Fibroblast of skin of abdomen (primary cell): ENCODE data around the gene FTH1.

Experiments used
- DNase-seq: peaks from one replicate; pipeline ENCODE4 v3.0.0-alpha.2; 2013

The FTH1 gene

DNA sequence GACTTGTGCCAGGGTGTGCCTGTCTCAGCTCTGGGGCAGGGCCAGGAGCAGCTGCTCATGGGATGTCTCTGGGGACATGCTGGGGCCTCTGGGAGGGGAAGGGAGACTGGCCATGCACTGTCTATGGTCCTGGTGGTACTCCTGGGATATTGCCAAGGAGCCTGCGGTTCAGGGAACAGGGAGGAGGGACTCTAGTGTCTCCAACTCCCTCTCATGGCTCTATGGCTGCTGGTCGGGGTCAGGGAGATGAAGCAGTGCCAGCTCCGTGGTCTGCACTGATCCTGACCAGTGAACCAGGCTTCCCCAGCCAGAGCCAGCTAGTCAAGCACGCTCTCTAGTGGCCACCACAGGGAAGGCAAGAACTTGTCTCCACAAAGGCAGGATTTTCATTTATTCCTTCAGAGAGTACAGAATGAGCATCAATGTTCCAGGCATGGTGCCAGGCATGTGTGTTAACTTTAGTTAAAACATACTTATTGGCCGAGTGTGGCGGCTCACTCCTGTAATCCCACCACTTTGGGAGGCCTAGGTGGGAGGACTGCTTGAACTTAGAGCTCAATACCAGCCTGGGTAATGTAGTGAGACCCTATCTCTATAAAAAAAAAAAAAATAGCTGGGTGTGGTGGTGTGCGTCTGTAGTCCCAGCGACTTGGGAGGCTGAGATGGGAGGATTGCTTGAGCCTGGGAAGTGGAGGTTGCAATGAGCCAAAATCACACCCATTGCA, 19.8 kb downstream of the FTH1 start:
- peak; percentile 90 for DNase-seq

DNA sequence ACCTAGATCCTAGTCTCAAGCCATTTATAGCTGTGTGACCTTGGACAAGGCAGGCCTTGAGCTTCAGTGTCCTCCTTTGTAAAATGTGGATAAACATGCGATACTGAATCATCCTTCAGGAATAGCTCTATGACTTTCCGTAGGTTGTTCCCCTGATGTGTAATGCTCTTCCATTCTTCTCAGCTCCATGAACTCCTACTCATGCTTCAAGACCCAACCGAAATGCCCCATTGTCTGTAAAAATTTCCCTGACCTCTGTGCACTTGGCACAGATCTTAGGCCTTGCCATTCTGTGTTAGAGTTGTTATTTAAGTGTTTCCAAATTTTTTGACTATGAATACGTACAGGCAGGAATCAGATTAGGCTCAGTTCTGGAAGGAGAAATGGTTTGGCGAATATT, 20.5 kb downstream of the FTH1 start:
- DNase-seq = no peak

DNA sequence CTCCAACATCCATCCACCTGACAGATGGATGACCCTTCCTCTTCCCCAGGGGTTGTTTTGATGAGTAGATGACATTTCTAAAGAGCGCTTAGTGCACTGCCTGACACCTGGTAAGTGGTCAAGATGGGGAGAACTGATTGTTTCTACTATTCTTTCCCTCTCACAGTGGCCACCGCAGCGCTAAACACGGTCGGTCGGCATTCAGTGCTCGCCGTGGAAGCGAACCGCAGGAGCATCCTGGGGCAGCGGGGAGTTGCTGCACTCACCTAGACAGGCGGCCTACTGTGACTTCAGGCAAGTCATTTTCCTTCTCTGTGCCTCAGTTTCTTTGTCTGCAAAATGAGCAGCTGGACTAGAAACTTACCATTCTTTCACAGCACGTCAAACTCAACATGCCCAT, 22.2 kb downstream of the FTH1 start:
- no peak for DNase-seq

DNA sequence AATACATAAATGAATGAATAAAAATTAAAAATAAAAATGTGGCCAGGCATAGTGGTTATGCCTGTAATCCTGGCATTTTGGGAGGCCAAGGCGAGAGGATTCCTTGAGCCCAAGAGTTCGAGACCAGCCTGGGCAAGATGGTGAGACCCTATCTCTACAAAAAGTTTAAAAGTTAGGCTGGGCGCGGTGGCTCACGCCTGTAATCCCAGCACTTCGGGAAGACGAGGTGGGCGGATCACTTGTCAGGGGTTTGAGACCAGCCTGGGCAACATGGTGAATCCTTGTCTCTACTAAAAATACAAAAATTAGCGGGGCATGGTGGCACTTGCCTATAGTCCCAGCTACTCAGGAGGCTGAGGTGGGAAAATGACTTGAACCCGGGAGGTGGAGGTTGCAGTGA, 27.0 kb downstream of the FTH1 start:
- DNase-seq = no peak

DNA sequence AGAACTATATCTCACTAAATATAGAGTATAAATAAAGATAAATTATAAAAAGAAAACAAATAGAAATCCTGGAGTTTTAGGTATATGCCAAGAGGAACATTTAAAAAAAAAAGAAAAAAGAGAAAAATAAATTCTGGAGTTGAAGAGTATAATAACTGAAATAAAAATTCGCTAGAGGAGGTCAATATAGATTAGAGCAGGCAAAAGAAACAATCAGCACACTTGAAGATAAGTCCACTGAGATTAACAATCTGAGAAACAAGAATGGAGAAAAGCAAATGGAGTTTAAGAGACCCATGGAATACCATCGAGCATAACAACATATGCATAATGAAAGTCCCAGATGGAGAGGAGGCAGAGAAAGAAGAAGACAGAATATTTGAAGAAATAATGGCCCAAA, 31.6 kb downstream of the FTH1 start:
- DNase-seq = no peak

DNA sequence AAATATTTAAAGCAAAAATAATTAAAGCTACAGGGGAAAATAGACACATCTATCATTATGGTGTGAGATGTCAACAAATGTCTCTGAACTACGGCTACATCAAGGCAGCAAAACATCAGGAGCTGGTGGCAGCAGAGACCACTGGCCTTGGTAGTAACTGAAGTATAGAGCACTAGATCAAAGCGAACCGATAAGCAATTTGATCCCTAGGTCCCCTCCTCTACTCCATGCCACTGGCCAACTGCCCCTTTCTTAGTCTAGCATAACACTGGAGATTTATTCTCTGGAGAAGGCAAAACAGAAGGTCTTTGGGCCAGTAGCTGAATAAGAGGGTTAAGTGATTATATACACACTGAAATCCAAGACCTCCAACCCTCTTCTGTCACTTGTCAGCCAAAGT, 36.5 kb downstream of the FTH1 start:
- no peak for DNase-seq

DNA sequence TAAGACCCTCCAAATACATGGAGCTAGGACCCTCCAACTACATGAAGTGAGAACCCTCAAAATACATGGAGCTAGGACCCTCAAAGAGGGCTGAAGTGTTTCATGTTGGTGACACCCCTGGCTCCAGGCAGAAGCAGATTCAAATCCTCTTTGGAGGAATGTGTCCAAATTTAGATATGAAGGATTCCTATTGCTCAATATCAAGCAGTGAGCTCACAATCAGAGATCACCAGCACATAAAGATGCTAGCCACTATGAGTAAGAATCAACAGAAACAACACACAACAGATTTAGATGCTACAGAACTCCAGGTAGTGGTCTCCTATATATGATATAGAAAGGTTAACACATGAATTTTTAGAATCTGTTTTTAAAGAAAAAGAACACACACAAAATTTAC, 38.8 kb downstream of the FTH1 start:
- DNase-seq = no peak

DNA sequence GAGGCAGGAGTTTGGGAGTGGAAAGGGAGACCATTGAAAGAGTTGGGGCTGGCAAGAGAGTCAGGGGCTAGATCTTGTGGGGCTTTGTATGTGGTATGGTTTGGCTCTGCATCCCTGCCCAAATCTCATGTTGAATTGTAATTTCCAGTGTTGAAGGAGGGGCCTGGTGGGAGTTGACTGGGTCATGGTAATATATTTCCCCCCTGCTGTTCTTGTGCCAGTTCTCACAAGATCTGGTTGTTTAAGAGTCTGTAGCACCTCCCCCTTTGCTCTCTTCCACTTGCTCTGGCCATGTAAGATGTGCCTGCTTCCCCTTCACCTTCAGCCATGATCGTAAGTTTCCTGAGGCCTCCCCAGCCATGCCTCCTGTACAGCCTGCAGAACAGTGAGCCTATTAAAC, 39.9 kb downstream of the FTH1 start:
- no peak for DNase-seq

DNA sequence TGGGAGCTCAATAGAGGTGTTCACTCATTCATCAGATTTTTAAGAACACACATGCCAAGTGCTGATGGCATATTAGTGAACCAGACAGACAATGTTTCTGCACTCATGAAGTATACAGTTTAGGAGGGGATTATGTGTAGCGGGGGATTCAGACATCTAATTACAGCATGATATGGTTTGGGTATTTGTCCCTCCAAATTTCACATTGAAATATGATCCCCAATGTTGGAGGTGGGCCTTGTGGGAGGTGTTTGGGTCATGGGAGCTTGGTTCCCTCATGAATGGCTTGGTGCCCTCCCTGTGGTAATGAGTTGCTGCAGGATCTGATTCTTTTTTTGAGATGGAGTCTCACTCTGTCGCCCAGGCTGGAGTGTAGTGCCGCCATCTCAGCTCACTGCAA, 41.2 kb downstream of the FTH1 start:
- DNase-seq = no peak

DNA sequence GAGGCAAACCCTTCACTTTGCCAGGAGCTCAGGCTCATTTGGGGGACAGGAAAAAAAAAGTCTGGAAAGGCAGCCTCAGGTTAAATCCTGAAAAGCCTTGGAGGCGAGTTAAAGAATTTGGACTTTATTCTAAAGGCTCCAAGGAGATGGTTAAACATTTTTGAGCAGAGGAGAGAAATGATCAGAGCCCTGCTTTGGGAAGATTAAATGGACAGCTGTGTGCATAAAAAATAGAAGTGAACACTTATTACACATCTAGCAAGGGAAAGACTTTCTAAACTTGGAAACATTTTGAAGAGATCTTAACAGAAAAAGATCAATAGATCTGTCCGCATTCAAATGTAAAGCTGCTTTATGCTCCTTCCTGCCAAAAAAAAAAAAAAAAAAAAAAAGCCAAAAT, 41.7 kb downstream of the FTH1 start:
- no peak for DNase-seq

DNA sequence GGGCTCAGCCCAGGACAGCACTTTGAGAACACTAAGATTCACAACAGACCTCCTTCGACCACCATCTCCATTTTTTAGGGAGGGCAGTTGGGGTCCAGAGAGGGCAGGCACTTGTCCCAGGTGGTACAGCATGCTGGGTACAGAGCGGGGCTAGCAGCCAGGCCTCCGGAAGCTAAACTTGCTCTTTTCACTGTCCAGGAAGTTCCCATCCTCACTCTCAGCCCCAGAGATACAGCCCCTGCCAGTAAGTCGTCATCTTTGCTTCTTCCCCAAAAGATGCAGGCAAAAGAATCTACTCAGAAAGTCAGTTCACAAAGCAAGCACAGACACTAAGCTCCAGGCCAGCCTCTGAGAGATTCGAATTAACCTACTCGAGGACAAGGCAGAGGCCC, 43.4 kb downstream of the FTH1 start:
- DNase-seq = no peak

DNA sequence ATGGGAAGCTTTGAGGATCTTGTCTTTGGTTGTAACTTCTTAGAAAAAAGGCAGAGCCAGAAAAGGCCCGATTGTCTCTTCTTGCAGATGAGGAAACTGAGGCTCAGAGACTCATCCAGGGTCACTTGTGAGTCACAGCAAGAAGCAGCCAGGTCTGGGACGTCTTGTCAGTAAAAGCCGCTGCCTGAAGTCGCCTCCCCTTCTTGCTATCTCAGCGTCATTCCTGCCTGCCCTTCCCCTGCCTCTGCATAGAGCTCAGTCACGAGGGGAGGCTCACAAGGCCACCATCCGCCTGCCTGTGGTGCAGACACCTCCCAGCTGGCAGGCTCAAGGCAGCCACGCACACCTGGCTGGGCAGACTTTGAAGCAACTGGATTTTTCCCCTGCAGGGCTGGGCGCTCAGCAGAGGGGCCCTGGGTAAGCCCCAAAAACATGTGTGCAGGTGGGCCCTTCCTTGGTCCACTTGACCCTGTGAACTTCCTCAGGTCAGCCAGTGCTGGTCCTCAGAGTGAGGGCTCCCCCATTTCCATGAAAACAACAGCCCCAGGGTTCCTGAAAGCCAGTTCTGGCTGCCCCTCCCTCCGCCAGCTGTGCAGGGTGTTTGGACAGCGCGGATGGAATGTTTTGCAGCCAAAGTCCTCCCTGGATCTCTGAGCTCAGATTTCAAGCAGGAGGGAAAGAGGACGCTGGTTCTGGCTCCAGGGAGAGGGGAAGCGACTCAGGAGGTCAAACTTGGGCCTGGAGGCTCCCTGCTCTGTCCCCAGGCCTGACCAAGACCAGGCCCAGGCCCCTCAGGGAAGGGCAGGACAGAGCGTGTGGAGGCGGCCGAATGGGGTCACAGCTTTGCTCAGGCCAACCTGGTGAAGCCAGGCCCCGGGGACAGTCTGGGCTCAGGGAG, 44.0 kb downstream of the FTH1 start:
- peak; percentile 57 for DNase-seq

DNA sequence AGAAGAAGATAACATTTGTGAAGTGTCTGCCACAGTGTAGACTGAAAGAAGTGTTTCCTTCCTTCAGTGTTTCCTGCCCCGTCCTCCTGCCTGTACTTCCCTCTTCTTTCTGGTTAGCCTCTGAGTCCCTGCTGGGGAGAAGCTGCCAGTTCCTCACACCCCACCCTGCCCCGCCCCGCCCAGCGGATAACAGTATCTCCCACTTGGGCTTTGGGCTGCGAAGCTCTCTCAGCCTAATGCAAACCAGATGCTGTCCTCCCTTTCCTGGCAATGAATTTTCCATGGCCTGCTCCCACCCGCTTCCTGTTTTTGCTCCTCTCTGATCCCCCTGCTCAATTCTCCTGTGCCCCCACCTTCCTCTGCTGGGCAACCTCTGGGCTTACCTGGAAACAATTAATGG, 44.9 kb downstream of the FTH1 start:
- peak; percentile 86 for DNase-seq

DNA sequence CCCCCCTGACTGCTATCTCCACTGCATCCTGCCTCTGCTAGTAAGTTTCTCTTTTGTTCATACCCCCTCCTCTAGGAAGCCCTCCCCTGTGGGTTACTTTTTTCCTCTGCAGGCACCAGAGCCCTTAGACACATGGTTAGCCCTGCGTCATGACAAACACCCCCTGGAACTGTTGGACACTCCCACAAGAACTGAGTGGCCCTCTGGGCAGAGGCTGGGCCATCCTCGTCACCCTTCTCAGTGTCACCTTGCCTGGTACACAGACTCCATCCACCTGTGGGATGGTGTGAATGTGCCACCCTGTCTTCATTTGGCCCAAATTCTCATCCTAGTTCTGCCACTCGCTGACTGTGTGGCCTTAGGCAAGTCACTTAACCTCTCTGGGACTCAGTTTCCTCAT, 46.0 kb downstream of the FTH1 start:
- DNase-seq = no peak

DNA sequence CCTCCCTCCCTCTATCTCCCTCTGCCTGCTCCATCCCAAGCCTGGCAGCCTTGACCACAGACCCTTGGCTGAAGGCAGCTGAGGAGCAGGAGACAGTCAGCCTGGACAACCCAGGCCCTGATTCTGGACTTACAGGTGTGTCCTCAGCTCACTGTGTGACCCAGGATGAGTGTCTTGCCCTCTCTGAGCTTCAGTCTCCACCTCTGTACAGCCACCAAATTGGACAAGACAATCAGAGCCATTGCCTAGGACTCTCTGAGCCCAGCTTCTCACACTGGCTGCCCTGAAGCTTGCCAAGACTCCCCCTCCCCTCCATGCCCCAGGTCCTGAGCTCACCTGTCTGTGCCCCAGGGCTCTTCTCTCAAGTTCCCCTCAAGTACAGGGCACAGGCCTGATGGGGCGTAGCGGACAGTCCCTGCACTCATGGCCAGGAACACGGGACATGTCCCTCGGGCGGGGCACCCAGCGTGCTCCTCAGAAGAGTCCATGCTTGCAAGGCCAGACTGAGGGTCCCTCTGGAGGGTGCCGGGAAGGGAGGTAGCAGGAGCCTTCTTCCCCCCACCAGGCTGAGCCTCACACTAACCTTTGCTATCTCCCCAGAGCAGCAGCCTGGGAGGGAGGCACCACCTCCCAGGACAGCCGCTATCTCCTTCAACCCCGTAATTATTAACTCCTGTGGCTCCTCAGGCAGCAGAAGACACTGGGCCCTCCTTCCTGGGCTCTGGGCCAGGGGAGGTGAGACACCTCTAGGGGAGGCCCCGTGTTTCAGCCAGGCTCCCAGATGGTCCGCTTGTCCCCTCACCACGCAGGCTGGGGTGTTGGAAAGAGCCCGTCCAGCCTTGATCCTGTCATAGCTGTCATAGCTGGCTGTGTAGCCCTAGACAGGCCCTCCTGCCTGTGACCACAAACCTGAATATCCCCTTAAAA, 47.5 kb downstream of the FTH1 start:
- no peak for DNase-seq

DNA sequence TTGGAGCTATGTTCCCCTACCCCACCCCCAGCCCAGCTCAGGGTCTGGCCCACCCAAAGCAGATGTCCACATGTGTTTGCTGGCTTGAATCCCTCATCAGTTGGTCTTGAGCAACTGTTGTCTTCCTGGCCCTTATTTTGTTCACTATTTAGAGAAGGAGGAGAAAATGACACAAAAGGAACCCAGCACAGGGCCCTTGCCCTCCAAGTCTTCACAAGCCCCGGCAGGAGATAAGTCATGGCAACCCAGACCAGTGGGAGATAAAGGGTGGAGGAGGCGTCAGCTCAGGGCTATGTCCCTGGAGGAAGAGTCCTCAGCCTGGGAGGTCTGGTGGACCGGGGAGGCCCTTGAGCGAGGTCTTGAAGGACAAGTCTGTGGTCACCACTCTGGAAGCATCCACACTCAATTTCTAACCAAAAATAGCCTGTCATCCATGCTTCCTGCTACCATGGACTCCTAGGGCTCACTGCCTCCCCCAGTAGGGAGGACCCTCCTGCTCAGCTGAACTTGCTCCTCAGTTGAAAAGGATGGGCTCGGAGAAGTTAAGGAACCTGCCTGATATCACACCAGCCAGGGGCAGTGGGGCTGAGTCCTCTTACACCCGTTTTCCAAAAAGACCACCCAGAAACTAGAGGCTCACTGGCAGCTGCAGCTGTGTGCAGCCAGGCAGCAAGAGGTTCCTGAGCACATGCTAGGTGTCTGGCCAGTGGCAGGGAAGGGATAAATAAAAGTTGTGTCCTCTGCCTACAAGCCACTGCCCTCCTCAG, 48.3 kb downstream of the FTH1 start:
- no peak for DNase-seq

DNA sequence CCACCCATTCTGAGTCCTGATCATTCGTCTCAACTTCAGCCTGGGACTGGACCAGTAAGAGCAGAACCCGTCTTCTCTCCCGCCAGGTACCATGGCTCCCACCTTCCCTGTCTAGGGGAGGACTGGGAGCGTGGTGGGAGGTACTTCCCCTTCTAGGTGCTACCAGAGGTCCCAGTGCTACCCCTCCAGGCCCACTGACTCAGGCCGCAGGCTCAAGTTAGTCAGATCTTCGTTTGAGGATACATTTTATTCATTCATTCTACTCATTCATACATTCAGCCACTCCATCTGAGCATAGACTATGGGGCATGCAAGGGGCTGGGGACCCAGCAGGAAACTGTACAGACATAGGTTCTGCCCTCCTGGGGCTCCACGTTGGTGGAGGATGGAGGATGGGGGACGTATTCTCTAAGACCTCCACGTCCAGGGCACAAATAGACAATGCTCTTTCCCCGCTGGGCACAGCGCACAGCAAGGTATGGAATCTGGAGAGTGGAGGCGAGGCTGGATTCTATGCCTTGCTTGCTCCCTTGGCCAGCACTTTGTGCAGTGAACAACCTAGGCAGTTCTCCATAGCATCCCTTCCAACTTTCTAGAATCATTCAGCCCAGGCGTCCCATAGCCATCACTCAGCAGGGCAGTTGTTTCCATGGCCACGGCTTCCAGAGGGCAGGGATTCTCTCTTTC, 49.0 kb downstream of the FTH1 start:
- no peak for DNase-seq

DNA sequence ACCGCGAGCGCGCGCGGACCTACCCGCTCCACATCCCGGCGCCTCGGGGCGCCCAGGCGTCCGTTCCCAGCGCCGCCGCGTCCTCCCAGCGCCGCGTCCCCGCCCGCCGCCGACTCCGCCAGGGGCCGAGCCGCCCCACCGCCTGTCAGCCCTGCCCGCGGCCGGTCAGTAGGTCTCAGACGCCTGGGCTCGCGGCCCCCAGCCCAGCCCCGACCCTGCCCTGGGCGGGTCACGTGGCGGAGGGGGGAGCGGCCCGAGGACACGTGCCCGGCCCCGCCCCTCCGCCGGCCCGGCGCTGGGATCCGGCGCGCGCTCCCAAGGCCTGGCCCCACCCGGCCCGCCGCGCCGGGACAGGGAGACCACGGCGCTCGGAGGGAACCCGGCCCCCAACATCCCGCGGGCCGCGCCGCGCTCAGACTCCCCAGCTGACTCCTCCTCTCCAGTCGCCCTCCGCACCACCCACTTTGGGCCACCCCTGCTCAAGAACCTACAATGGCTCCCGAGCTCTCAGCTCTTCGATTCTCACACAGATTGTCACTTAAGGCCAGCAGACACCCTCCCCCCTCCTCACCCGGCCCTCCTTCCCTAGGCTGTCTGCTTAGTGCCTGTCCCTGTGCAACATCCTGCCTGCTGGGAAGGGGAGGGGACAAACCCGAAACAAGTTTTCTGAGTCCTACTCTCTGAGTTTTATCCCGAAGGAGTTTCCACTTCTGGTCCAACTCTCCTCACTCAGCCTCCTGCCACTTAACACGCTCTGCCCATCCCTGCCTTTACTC, 49.9 kb downstream of the FTH1 start, which contains the start of gene RAB3IL1:
TSS of gene RAB3IL1 (minus strand) at position 233 of the 776 bp plus-strand sequence. CDS start at position 34, 199 bp downstream.
- DNase-seq = peak; percentile 52

DNA sequence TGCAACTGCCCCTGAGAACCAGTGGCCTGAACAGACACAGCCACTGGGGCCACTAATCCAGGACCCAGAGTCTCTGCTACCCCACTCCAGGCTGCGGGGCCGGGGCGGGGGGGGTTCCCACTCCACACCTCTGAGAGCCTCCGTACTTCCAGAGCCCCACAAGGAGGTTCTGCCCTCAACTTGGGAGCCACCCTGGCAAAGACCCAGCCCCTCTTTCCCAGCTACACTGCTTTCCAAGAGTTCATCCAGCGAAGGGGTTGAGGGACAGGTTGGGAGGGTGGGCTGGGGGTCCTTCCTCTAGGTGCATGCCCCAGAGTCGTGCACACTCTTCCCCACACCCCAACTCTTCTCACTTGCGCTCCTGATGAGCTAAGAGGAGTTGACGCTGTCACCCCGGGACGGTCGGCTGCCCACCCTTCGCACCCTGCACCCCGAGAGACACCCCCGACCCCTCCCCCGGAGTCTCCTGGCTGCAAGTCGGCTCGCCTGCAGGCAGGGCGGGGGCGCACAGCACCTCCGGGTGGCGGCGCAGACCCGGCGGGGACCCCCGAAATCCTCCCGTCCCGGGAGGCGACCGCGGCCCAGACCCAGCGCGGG, 50.6 kb downstream of the FTH1 start:
- DNase-seq = no peak

DNA sequence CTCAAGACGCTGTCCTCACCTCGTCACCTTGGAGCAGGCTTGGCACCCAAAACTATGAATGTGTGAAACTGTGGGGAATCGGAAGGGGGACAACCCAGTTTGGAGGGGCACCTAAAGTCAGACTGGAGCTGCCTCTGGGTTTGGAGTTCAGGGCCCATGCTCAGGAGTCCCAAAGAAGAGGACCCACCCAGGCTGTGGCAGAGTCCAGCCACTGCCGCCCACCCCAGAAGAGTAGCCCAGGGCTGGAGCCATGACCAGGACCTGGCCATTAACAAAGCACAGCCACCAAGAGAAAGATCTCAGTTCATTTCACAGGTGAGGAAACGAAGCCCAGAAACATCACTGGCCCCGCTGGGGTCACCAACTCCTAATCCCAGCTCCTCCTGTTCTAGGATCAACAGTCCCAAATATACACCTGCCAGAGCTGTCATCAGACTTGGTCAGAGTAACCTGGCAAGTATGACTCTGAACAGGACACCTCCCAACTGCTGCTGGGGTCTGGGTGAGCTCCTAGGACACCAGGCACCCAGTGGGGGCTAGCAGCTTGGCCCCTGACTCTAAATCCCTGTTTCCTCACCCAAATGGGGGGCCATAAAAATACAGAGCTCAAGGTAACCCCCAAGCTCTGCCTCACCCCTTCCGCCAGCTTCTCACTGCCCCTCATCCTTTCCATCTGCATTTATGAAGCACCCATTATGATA, 52.8 kb downstream of the FTH1 start:
- no peak for DNase-seq
